Metanephros (tissue), 1 donor: ENCODE data around the gene ADAT3. TPM values are rescaled to one million over a fixed set of nuclear protein-coding genes. Genes with fewer than 3 reads are reported as not detected.

ENCODE experiments used
- total RNA-seq: library from RNA; depleted of rRNA; stranded (reverse); fragments of >200 nt; gene quantifications from one replicate; pipeline ENCODE4 v1.2.3, GENCODE V29; 2014

Gene ADAT3
- 5.8 TPM for total RNA-seq

DNA sequence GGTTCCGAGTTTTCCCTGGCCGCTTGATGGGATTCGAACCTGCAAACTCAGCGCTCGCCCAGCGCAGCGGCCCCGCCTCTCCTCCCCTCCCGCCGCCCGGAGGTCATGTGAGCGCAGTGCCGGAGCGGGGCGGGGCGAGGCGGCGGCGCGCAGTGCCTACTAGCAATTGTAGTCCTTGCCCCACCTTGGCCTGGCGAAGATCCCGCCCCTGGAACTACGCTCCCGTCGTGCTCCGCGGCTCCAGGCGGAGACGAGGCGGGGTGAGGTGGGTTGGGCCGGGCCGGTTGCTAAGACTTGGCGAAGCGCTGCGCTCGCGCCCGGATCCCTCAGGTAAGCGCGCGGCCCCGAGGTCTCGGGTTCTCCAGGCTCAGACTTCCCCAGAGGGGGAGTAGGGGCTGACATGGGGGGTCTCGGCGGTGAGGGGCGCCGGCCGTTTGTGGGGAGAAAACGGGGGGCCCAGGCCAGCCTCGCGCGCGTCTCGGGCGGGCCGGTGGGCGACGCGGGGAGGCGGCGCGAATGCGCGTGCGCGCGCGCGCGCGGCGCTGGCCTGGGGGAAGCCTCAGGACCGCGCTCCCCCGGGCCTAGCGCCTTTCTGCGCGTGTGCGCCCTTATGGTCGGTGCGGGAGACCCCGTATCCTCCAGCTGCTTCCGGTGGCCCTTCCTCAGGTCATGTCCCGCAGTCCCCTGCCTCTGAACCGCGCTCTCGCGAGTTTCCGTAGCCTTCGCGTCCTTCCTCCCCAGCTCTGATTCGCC lies at the start of gene ADAT3, which contains the start of gene SCAMP4:
Gene ADAT3 (plus strand): TSS at position 290 of the 753 bp plus-strand sequence. CDS start 6,649 bp downstream, outside the sequence.
Gene SCAMP4 (plus strand): TSS at position 290 of the 753 bp plus-strand sequence. CDS start 9,621 bp downstream, outside the sequence.

DNA sequence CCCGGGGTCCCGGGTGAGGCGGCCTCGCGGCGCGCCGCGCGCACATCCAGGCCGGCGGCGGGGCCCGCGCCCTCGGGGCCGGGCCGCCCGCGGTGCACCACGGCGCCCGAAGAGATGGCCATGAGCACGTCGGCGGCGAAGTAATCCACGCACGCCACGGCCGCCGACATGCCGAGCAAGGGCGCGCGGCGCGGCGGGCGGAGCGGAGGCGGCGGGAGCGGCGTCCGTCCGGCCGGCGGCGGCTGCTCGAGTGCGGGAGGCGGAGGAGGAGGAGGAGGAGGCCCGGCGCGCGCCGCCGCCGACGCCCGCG lies 41.9 kb upstream of the ADAT3 start, which contains the start of gene KLF16:
Gene KLF16 (minus strand): TSS at position 252 of the 310 bp plus-strand sequence. CDS start 82 bp downstream, at position 170.

DNA sequence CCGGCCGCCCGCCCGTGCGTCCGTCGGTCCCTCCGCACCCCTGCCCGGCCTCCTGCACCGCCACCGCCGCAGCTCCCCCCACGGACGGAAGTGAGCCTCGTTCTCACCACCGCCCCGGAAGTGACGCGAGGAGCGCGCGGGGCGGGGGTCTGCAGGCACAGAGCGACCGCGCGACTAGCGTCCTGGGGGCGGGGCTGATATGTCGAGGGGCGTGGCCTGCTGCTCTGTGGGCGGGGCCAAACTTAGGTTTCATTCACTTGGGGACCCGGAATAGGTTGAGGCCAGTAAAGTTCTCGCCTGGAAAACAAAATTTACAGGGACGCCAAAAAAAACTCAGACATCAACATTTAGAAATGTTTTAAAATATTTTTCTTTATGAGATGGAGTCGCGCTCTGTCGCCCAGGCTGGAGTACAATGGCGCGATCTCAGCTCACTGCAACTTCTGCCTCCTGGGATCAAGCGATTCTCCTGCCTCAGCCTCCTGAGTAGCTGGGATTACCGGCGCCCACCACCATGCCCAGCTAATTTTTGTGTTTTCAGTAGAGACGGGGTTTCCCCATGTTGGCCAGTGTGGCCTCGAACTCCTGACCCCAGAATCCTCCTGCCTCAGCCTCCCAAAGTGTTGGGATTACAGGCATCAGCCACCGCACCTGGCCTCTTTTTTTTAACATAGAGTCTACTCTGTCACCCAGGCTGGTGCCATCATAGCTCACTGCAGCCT lies 19.6 kb upstream of the ADAT3 start, which contains the start of gene ABHD17A:
Gene ABHD17A (minus strand): TSS at position 99 of the 722 bp plus-strand sequence. CDS start 3,930 bp downstream, outside the sequence.

DNA sequence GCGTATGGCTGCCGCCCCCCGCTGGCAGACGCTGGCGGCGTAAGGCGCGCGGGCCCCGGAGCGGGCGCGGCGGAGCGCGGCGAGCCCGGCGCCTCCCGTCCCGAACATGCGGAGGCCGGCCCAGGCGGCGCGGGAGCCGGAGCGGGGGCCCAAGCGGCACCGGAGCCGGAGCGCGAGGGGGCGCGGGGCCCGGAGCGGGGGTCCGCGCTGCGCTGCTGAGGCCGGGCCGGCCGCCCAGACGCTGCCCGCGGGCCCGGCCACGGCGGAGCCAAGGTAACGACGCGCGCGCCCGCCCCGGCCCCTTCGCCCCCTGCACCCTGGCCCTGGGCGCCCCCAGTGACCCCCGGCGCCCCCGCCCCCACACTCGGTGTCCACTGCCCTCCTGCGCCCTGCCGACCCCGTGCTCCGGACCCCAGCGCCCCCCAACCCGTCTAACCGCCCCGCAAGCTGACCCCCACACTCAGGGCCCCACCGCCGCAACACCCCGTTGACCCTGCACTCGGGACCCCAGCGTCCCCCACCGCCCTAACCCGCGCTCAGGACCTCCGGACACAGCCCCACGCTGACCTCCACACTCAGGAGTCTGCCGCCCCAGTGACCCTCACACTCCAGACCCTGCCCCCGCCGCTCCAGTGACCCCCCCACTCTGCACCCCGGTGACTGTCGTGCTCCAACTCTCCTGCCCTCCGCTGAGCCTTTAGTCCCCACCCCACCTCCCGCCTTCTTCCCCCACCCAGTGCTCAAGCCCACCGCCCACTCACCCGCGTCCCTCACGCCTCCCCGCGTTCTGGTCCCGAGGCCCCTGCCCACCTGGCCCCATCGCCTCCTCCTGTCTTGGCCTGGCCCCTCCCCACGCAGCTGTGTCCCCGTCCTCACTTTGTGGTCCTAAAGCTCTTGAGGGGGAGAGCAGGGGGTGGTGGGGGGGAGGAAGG lies 36.2 kb downstream of the ADAT3 start, which contains the start of gene CSNK1G2:
Gene CSNK1G2 (plus strand): TSS at position 27 of the 932 bp plus-strand sequence. CDS start 28,601 bp downstream, outside the sequence.

Other genes with a start within 250 kb of the ADAT3 start
- gene ONECUT3, start 151.9 kb upstream of the ADAT3 start, total RNA-seq = not detected
- 1.9 TPM for gene ATP8B3, start 93.1 kb upstream of the ADAT3 start, total RNA-seq
- gene REXO1, start 56.9 kb upstream of the ADAT3 start, total RNA-seq = 30.2 TPM
- 9.1 TPM for gene KLF16, start 41.8 kb upstream of the ADAT3 start, total RNA-seq
- gene ABHD17A, start 19.9 kb upstream of the ADAT3 start, total RNA-seq = 64.2 TPM
- gene SCAMP4, start within 50 bp of the ADAT3 start, total RNA-seq = 67.3 TPM
- gene CSNK1G2, start 35.8 kb downstream of the ADAT3 start, total RNA-seq = 61.0 TPM
- gene BTBD2, start 110.3 kb downstream of the ADAT3 start, total RNA-seq = 90.8 TPM
- gene MKNK2, start 145.8 kb downstream of the ADAT3 start, total RNA-seq = 95.7 TPM
- gene MOB3A, start 190.9 kb downstream of the ADAT3 start, total RNA-seq = 30.0 TPM
- 8.6 TPM for gene IZUMO4, start 191.5 kb downstream of the ADAT3 start, total RNA-seq
- gene AP3D1, start 246.2 kb downstream of the ADAT3 start, total RNA-seq = 88.5 TPM